Limb (tissue), 2 donors: ENCODE measurements around the gene TBC1D2.
"Not testable (repeated sequence)": the region's sequence is repeated elsewhere in the genome, so short reads cannot be mapped to it uniquely, and the experiment has no call there.

Experiments used
- DNase-seq, 2 donors: peaks; one replicate each; pipeline ENCODE4 v3.0.0-alpha.2; 2016; ENCODE audit errors: extremely low spot score in 2 of 2

The TBC1D2 gene

DNA sequence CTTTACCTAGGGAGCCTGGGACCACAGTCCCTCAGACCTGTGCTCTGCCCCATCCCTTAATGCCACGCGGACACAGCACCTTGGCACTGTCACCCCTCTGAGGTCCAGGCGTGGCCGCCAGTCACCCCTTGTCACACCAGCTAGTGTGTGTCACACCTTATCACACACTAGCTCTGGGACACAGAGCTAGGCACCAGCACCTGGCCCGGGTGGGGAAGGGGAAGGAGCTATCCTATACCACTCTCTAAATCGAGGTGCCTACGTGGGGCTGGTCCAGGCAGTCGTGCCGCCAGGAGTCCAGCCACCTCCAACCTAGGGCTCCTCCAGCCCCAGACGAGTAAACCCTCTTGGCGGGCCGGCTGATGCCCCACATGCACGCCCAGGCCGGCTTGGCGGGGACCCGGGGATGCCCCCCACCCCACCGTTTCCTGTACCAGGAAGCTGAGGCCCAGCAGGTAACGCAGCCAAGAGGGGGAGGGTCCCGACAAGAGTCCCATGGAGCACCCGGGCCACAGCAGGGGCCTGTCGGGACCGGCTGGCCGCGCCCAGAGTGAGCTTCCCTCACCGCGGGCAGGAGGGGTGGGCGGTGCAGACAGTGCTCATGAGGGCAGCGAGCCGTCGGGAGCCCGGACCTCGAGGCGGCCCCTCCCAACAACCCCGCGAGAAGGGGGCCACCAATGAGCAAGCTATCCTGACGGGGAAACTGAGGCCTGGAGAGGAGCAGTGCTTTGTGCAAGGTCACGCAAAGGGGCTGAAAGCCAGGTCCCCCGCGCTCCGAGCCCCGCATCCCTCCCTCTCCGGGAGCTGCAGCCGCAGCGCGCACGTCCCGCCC lies 63.6 kb downstream of the TBC1D2 start:
- DNase-seq, result peak in 1 of 2 donors; percentile 53

DNA sequence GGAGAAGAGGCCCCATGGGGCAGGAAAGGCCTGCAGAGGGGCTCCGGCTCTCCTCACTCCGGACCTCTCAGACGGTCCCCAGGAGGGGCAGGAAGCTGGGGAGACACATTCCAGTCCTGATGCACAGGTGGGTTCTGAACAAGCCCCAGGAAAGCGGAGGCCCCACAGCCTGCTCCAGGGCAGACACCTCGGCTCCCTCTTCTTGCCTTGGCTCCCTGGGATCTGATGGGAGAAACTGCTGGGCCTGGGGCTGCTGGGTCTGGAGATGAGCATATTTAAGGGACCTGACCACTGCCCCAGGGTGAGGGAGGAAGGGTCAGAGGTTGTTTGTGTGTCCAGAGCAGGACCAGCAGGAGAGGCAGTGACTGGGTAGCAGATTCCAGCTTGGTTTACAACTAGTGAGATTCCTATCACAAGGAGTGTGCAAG lies 64.3 kb downstream of the TBC1D2 start:
- DNase-seq, result no peak

DNA sequence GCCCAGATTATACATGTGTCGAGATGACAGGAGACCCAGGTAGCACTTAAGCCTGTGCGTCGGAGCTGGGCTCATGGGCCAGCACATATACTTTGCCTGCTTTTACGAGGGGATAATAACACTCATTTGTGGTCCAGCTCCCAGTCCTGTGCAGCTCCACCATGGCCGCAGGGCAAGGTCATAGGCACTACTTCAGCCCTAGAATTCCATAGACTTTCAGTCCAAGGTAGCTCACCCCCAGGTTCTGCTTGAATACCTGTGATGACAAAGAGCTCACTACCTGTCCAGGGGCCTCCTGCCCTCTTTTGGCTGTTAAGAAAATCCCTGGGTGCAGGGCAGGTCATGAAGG lies 64.7 kb downstream of the TBC1D2 start:
- no peak for DNase-seq

DNA sequence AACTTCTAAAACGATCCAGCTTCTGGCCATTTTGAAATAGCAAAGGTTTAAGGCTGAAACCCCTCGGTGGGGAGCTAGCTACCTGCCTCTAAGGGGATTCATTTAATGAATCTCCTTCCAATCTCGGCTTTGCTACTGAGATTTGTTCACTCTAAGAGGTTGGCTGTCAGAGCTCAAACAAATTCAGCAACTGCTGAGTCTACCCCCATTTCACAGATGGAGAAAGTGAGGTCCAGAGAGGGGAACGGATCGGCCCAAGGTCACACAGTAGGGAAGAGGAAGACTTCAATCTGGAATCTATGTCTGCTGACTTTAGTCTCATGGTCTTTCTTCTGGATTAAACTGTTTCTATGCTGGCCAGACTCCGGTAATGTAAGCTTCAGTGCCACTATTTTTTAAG lies 66.0 kb downstream of the TBC1D2 start:
- no peak for DNase-seq

DNA sequence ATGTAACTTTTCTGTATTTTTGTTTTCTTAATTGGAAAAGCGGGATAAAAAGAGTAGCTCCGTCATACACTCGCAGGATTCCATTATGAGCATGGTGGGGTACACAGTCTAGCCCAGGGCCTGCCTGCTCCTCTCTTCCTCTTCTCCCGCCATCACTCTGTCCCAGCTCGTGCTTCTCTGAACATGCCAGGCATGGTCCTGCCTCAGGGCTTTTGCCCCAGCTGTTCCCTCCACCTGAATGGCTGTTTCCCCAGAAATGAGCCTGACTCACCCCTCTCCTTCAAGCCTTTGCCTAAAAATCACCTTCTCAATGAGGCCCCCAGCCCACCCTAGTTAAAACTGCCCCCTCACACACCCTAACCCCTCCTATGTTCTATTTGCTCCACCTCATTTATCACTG lies 67.5 kb downstream of the TBC1D2 start:
- no peak for DNase-seq

DNA sequence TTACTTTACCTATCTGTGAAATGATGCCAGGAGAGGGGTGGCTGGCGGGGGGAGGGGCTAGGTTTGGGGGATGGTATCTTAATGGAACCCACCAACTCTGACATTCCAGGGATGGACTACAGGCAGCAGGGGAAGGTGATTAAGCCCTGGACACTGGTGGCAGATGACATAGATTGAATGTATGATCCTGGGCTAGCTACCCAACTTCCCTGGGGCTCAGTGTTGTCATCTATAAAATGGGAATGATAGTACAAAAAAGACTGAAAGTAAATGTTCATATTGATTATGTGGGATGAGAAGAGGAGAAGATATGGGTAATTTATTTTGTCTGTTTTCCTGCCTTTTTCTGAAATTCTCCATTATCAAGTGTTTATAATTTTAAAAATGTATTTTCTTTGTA lies 69.2 kb downstream of the TBC1D2 start:
- no peak for DNase-seq

DNA sequence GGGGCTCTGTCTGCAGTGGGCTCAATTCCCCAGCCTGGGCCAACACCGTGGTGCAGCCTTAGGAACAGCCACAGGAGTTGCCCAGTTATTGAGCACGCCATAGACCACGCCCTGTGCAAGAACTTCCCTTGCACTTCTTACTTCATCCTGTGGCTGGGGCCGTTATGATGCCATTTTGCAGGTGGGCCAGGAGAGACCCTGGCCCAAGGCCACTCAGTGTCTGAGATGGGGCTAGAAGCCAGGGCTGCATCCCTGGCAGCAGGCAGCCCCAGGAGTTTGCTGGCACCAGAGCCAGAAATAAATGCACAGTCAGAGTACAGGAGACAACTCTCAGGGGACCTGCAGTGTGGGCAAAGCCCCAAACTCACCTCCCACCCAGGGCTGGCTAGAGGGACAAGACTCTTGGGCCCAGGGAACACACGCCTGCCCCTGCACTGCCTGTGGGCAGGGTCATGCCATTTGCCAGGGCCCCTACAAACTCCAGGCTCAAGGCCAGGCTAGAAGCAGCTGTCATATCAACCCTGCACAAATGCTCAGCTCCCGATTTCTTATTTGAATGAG lies 69.8 kb downstream of the TBC1D2 start:
- DNase-seq, result no peak

DNA sequence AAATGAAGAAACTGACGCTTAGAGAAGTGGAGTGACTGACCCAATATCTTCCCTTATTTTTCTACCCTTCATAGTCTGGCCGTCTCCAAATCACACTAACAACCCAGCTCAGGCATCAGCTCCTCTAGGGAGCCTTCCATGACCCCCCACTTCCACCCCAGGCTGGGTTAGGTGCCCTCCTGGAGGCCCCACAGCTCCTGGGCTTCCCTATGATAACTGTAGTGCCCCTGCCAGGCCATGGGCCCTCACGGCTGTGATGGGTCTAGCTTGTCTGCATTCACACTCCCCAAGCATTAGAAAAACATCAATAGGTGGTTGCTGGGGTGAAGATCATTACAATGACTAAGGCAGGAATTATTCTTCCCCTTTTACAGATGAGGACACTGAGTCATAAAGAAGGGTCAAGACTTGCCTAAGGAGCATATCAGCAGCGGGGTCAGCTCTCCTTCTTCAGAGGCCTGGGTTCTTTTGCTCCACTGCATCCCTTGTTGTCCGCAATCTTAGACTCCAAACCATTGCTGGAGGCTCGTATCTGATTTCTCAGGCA lies 70.4 kb downstream of the TBC1D2 start:
- DNase-seq, result no peak

DNA sequence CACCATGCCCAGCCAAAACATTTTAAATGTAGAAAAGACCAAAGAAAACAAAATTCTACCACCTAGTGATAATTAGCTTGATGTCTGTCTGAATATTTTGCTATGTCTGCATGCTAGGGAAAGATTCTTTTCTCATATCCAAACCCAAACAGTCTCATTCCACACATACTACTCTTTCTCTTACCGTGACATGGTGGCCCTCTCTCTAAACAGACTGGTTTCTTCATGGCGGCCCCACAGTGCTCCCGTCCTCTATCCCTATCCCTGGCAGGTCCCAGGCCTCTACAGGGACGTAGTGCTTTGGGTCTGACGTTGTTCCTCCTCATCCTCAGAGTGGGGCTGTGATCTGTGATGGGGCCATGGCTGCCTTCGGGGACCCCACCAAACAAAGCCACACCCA lies 71.1 kb downstream of the TBC1D2 start:
- DNase-seq, result no peak

DNA sequence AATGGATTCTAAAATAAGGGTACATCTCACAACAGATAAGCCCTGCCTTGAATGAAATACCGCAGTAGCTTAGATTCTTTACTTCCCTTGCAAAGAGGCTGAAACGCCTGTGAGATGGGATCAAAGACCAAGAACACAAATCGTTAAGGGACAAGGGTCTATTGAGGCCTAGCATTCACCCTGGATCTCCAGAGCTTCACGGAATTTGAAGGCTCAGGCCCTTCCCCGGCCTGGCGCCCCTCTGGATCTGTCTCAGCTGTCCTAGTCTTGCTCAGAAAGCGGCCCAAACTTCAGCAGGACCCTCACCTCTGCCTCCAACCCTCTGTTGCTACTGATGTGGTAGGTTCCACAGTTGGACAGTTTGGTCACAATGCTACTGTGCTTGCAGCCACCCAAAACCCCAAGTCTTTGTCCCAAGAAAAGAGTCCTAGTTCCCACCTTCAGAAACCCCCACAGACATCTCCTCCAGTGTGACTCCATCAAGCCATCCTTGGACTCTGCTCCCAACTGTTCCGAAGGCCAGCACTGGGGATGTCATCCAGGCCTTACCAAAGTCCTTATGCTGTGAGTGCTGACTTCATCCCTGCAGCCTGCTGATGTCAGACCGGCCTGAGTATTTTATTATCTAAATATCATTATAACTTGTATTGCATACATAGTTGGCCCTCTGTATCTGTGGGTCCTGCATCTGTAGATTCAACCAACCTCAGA lies 72.4 kb downstream of the TBC1D2 start:
- no peak for DNase-seq

DNA sequence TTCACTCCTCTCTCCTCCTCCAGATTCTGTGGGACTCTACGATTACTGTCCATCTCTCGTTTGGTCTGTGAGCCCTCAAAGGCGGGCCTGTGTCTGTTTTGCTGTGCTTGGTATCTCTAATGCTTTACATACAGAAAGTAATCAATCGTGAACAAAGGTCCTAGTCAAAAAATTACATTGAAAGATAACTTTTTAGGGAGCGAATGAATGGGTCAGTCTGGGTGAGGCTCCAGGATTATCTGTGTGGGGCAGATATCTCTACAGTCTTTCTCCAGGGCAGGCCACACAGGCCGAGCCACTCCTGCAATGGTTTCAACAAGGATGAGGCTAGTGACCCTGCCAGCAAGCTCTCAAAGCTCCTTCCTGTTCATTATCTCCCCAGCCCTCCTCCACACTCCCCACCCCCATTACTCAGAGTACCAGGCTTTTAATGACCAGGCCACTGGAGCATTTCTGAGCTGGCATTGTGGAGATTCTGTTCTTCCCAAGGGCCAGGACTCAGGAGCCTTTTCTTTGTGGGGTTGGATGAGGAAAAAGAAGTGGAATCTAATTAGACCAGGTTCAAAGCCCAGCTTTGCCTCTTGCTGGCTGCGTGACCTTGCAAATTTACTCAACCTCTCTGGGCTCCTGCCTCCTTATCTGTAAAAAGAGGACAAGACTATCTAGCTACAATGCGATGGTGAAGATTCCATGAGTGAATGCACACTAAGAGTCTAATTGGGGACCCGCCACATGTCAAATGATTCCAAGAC lies 73.2 kb downstream of the TBC1D2 start:
- DNase-seq, result no peak

DNA sequence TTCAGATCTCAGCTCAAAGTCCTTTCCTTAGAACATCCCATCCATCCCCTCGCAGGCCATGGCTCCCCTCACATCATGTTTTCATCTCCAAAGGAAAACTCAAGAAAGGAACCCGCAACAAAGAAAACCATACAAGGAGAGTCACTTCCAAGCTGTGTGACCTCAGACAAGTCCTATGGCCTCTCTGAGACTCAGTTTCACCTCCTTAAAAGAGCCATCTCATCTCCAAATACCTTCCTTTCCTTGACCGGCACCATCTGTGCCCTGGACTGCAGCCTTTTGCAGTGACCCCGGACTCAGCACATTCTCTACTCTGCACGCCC lies 73.7 kb downstream of the TBC1D2 start:
- no peak for DNase-seq

DNA sequence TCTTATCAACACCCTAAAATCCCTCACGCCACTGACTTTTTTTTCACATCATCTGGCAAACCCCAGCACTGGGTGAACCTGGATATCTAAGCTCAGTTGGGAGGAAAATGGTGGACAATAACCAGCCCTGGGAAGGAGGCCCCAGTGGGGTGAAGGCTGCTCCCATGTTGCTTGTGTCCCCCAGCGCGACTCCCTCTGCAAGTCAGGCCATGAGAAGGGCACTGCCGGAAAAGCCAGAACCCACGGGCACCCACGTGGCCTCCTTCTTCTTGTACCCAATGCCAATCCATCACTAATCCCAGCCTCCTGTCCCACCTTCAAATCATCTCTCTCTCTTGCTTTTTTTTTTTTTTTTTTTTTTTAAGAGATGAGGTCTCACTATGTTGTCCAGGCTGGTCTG lies 74.5 kb downstream of the TBC1D2 start:
- no peak for DNase-seq

DNA sequence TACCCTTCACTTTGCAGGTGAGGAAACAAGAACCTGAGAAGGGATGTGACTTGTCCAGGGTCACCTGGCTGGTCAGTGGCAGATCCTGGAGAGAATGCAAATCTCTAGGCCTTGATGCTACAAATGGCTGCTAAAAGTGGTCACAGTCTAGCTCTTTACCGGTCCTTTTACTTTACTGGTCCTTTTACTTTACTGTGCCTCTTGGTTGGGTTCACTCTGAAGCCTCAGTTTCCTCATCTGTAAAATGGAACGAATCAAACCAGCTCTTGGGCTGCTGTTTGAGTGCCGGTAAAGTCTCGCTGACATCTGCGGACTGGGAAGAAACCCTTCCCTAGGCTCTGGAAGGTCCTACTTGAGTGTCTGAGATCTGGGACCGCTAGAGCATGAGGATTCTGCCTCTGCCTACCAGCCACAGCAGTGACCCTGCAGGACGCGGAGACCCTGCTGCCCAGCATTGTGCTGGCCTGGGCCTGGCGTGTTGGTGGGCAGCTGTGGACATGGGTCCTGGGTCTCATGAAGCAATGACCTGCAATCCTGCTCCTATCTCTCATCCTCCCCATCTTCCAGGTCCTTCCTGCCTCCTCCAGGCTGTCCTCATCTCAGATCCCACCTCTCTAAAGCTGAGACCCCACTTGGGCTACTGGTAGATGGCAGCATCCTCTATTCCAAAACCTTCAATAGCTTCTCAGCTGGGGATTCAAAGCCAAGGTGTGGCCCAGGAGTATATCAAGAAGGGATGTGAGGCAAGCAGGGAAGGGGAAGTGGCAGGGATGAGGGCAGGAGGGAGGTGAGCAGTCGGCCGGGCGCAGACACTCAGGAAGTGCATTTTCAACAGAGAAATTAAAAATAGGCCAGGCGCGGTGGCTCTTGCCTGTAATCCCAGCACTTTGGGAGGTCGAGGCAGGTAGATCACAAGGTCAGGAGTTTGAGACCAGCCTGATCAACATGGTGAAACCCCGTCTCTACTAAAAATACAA lies 76.3 kb downstream of the TBC1D2 start:
- DNase-seq, result no peak

DNA sequence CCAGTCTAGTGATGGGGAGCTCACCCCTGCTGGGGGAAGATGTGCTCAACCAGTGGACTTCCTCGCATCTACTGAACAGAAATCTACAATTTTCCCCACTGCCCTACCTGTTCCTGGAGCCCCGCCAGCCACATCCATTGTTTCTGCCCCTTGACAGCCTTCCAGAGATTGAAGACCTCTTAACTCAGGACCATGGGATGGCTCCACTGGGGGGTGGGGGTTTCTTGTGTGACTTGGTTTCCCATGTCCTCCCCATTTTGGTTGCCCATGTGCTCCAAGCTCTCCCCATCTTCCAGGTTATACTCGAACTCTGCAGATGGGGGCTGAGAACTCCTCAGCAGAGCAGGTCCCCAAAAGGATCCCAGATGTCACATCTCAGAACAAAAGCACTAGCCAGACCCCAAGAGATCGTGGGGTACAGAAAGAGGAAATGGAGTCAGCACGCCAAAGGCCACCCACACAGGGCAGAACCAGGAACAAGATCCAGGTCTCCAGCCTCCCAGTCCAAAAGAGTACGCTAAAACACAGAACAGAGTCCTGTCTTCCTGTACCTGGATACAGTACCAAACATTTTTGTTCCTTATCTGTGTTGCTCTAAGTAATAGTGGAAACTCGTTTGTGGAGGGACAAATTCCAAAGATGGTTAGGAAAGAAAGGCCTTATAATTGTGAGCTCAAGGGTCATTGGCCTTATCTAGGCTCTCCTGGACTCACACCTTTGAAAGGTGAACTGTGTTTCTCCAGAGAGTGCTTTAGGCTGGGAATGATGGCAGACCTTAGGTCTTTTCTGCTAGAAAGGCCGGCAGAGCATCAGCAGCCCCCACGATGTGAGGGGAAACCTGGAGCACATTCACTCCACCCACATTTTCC lies 78.8 kb downstream of the TBC1D2 start:
- DNase-seq, result no peak

DNA sequence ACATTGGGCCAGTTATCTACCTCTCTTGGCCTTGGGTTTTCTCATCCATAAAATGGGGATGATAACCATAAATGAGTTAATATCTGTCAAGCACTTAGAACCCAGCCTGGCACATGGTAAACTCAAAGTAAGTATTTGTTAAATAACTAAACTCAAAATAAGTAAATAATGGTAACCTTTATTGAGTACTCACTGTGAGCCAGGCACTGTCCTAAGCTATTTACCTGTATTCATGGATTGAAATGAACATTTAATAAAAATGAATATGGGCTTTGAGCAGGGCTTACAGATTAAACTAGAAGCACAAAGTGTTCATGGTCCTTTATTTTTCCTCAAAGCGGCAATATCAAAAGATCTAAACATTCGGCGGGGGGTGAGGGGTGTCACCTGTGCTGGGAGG lies 79.7 kb downstream of the TBC1D2 start:
- no peak for DNase-seq

DNA sequence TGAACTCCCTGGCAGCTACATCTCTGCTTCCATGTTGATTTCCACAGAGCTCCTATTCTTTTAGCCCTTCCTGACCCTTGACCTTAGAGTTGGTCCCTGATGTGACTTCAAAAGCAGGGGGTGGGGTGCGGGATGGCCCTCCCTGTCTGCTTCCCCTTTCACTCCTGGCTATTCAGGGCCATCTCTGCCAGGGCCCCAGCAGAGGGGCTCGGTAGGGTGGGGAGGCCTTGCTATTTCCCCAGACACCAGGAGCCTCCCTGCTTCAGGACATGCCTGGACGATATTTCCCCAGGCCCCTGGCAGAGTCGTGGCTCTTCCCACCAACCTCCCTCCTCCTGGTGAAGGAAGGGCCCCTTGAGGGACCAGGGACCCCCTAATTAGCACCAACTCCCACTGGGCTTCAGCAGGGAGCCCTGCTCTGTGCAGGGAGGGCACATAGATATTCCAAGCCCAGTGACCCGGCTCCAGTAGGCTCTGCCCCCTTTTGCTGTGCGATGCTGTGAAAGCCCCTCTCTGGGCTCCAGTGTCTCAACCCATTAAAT lies 80.3 kb downstream of the TBC1D2 start:
- DNase-seq, result no peak

DNA sequence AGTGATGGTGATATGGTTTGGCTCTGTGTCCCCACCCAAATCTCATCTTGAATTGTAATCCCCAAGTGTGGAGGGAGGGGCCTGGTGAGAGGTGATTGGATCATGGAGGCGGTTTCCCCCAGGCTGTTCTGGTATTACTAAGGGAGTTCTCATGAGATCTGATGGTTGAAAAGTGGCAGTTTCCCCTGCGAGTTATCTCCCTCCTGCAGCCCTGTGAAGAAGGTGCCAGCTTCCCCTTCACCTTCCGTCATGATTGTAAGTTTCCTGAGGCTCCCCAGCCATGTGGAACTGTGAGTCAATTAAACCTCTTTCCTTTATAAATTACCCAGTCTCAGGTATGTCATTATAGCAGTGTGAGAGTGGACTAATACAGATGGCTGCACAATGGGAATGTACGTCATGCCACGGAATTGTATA lies 80.9 kb downstream of the TBC1D2 start:
- not testable (repeated sequence) for DNase-seq

DNA sequence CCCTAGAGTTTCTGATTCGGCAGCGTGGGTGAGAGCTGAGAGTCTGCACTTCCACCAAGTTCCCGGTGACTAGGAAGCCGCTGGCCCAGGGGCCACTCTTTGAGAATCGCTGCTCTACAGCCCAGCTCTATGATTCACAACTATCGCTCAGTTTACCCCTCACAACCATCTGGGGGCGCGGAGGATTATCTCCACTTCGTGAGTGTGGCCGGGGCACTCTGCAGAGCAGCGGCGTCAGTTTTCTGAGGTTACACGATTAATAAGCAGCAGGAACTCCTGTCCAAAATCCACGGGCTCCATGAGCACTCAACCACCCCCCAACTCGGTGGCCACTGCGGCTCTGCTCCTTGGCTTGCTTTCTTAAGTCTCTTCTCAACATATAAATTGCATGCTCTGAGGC lies 82.3 kb downstream of the TBC1D2 start:
- DNase-seq, result no peak
